GM19035 (cell line): ENCODE measurements around the gene MAGEA3.
"Not testable (repeated sequence)": the region's sequence is repeated elsewhere in the genome, so short reads cannot be mapped to it uniquely, and the experiment has no call there.

Experiments used
- ATAC-seq: cut with Tn5 transposase; IDR thresholded peaks from one replicate; pipeline ENCODE4 v1.9.1; 2021; ENCODE audit not compliant: unreplicated experiment

MAGEA3 gene

GRCh38 chrX:152697952-152698931 lies at the start of gene MAGEA3:
Gene MAGEA3 (plus strand): TSS chrX:152698794. CDS start chrX:152700833, 2,039 bp downstream.
- not testable (repeated sequence) for ATAC-seq

- no peak for ATAC-seq
Measured at GRCh38 chrX:152652060-152652459, 46.5 kb upstream of the MAGEA3 start.

- no peak for ATAC-seq
Measured at GRCh38 chrX:152652467-152652866, 46.1 kb upstream of the MAGEA3 start.

- no peak for ATAC-seq
Measured at GRCh38 chrX:152656087-152656486, 42.5 kb upstream of the MAGEA3 start.

- ATAC-seq, result no peak
Measured at GRCh38 chrX:152656890-152657289, 41.7 kb upstream of the MAGEA3 start.

GRCh38 chrX:152658302-152658701 lies 40.3 kb upstream of the MAGEA3 start:
- ATAC-seq, result no peak

- ATAC-seq, result no peak
Measured at GRCh38 chrX:152663086-152663485, 35.5 kb upstream of the MAGEA3 start.

GRCh38 chrX:152674135-152674534 lies 24.5 kb upstream of the MAGEA3 start:
- ATAC-seq, result no peak

- ATAC-seq, result not testable (repeated sequence)
Measured at GRCh38 chrX:152674652-152675051, 23.9 kb upstream of the MAGEA3 start.

GRCh38 chrX:152681012-152681411 lies 17.6 kb upstream of the MAGEA3 start:
- peak; percentile 79 for ATAC-seq

GRCh38 chrX:152700390-152700789 lies 1.8 kb downstream of the MAGEA3 start:
- ATAC-seq, result not testable (repeated sequence)

- not testable (repeated sequence) for ATAC-seq
Measured at GRCh38 chrX:152706500-152706899, 7.9 kb downstream of the MAGEA3 start.

- ATAC-seq, result not testable (repeated sequence)
Measured at GRCh38 chrX:152709173-152709572, 10.6 kb downstream of the MAGEA3 start, which contains the start of gene CSAG2. Gene CSAG2 (minus strand): TSS chrX:152709273. CDS start chrX:152709112, 161 bp downstream.

- ATAC-seq, result not testable (repeated sequence)
Measured at GRCh38 chrX:152713195-152713594, 14.6 kb downstream of the MAGEA3 start.

GRCh38 chrX:152713815-152714787 lies 15.5 kb downstream of the MAGEA3 start, which contains the start of gene MAGEA2B:
Gene MAGEA2B (plus strand): TSS chrX:152714628. CDS start chrX:152717107, 2,479 bp downstream.
- ATAC-seq, result not testable (repeated sequence)

- ATAC-seq, result no peak
Measured at GRCh38 chrX:152725409-152725808, 26.8 kb downstream of the MAGEA3 start.

- ATAC-seq, result no peak
Measured at GRCh38 chrX:152733261-152733975, 34.8 kb downstream of the MAGEA3 start, which contains the start of the genes CSAG1 and MAGEA12. Gene CSAG1 (minus strand): TSS chrX:152733721. CDS start chrX:152732460, 1,261 bp downstream. Gene MAGEA12 (plus strand): TSS chrX:152733757. CDS start chrX:152736162, 2,405 bp downstream.

GRCh38 chrX:152734143-152734858 lies 35.7 kb downstream of the MAGEA3 start:
- ATAC-seq, result not testable (repeated sequence)

- ATAC-seq, result no peak
Measured at GRCh38 chrX:152735101-152735500, 36.5 kb downstream of the MAGEA3 start.
